Muscle of back (tissue), 11 donors: ENCODE results near the gene GMDS. TPM values are rescaled to one million over a fixed set of nuclear protein-coding genes. Genes with fewer than 3 reads are reported as not detected.

ENCODE experiments used
- DNase-seq, 3 donors: peaks; one replicate each; pipeline versions ENCODE4 v3.0.0 to v3.0.0-alpha.2; 2013
- polyA plus RNA-seq, 10 donors: library from polyadenylated mRNA; unstranded; fragments of 120-200 nt; gene quantifications; one replicate each; pipeline ENCODE4 v1.2.1, GENCODE V29; 2013; ENCODE audit not compliant: insufficient read length in 10 of 10

Gene GMDS
- polyA plus RNA-seq, 10 donors, result 9.6 to 17.5 (median 11.0) TPM

GRCh38 chr6:1577896-1578745, 667.3 kb downstream of the GMDS start:
- DNase-seq, result no peak

- no peak for DNase-seq
Observed at GRCh38 chr6:1577146-1577680, 668.2 kb downstream of the GMDS start.

GRCh38 chr6:1576711-1577110, 668.7 kb downstream of the GMDS start:
- no peak for DNase-seq

GRCh38 chr6:1576166-1576565, 669.2 kb downstream of the GMDS start:
- no peak for DNase-seq

- DNase-seq, result peak; percentile 19 to 80 (median 44)
Observed at GRCh38 chr6:1575210-1576041, 670.0 kb downstream of the GMDS start.

GRCh38 chr6:1574890-1575209, 670.6 kb downstream of the GMDS start:
- no peak for DNase-seq

GRCh38 chr6:1574083-1574761, 671.2 kb downstream of the GMDS start:
- no peak for DNase-seq
